ENCODE results near the gene NHLH1. TPM values are rescaled to one million over a fixed set of nuclear protein-coding genes. Genes with fewer than 3 reads are reported as not detected.
A peak's percentile ranks its signal among the peaks of the same experiment; 100 is the strongest.

The NHLH1 gene
- total RNA-seq, 1 donor, result not detected

DNA sequence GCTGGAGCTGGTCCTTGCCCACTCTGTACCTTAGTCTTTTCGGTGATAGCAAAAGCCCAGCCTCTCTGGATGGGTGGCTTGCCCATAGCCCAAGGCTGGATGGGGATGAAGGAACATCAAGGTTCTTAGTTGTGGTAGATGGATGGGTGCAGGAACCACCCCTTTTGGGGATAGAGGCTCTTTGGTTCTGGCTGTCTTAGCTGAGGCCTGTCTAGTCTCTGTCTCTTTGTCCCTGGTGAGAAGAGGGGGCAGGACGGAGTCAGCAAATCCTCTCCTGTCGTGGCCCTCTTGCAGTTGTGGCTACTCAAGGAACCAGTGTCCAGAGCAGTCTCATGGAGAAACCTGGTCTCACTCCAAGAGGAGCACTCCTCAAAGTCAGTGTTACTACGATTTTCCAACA is 42.0 kb downstream of the NHLH1 start:
- no peak for DNase-seq (ENCODE audit: low read depth)
- TF ChIP-seq, protein P1, sequence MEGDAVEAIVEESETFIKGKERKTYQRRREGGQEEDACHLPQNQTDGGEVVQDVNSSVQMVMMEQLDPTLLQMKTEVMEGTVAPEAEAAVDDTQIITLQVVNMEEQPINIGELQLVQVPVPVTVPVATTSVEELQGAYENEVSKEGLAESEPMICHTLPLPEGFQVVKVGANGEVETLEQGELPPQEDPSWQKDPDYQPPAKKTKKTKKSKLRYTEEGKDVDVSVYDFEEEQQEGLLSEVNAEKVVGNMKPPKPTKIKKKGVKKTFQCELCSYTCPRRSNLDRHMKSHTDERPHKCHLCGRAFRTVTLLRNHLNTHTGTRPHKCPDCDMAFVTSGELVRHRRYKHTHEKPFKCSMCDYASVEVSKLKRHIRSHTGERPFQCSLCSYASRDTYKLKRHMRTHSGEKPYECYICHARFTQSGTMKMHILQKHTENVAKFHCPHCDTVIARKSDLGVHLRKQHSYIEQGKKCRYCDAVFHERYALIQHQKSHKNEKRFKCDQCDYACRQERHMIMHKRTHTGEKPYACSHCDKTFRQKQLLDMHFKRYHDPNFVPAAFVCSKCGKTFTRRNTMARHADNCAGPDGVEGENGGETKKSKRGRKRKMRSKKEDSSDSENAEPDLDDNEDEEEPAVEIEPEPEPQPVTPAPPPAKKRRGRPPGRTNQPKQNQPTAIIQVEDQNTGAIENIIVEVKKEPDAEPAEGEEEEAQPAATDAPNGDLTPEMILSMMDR (IDR thresholded peaks at IDR 0.05; ENCODE audit: insufficient read depth, low read length), result no peak

DNA sequence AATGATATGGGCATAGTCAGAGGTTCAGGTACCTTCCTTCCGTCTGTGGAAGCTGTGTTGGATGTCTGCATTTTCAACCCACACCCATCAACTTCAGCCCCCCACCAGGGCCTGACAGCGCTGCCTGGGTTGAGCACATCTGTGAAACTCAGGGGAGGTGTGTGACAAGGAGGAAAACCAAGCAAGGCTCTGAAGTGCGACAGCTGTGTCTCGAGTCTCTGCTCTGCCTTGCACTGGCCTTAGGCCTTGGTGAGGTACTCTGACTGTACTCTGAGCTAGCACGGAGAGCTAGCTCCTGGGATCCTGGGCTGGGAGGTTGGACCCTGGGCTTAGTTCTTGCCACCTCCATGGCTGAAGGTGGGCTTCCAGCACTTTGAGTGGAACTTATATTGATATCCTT is 42.6 kb downstream of the NHLH1 start:
- TF ChIP-seq, protein P1 (IDR thresholded peaks at IDR 0.05; ENCODE audit: insufficient read depth, low read length), result no peak
- no peak overlapping the region for H3K4me3 ChIP-seq (ENCODE audit: low read depth, low read length)
- DNase-seq (ENCODE audit: low read depth), result no peak

More for the DNA sequence above, 42.0 kb downstream of the NHLH1 start:
- no peak overlapping the region for H3K4me3 ChIP-seq (ENCODE audit: low read depth, low read length)

DNA sequence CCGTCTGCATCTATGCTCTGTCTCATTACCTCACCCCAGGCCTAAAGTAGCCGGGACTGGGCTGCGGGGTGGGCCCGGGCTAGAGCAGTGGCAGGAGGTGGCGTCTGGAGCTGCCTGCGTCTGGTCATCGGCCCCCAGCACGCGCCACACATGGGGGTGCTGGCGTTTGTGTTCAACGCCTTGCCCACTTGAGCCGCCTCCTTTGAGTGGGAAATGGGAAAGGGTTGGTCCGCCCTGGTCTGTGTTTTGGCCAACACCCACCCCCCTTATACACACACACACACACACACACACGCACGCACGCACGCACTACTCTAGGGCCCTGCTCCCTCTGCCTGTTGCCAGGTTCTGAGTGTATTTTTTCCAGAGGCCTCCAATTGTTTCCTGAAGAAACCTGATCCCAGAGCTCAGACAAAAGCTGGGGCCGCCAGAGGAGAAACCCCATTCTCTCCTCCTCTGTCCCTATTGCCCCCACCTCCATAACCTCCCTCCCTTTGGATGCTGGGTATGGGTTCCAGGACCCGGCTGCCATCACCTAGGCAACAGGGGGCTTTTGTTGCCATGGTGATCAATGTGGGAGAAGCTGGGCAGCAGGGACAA is 43.6 kb downstream of the NHLH1 start:
- DNase-seq (ENCODE audit: low read depth), result peak; percentile 33
- no peak overlapping the region for H3K4me3 ChIP-seq (ENCODE audit: low read depth, low read length)
- TF ChIP-seq, protein P1 (IDR thresholded peaks at IDR 0.05; ENCODE audit: insufficient read depth, low read length), result no peak

DNA sequence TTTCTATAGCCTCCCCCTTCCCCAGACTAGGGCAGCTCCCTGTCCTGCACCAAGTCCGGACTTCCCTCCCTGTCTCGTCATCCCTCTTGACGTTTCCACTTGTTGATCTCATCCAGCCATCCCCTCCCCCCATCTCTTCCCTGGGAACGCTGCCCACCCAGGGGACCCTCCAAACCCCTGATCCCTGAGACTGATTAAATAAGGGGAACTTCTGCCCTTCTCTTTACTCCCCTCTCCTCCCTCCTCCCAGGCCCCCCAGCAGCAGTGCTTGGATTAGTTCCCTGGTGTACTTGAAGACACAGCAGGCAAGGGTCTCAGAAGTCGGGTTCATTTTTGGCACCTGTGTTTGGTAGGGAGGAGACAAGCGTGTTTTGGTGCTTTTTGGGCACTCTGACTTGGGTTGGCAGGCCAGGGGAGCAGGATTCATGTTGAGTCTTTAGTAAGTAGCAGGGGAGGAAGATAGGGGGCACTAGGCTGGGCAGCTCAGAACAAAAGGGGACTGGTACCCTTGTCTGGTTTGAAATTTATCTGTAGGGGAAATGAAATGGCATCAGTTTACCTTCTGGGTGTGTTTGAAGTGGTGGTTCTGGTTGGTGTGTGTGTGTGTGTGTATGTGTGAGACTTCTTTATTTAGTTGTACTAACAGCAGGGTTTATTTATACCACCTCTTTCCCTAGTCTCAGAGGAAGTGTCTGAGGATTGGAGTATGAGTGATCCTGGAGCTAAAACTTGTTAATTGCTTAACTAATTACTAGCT is 44.6 kb downstream of the NHLH1 start:
- H3K4me3 ChIP-seq (ENCODE audit: low read depth, low read length), result no peak overlapping the region
- no peak for DNase-seq (ENCODE audit: low read depth)
- TF ChIP-seq, protein P1 (IDR thresholded peaks at IDR 0.05; ENCODE audit: insufficient read depth, low read length), result no peak

DNA sequence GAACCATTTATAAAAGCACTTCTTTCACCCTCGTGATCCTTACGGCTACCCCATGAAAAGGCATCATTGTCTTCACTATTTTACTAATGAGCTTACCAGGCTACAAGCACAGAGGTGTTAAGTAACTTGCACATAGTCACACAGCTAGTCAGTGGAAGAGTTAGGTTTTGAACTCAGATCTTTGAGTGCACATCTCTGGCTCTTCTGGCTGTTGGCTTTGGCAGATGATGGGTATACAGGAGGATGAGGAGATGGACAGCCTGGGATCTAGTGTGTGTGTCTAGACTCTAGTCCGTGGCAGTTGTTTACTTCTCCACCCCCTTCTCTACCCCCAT is 45.1 kb downstream of the NHLH1 start:
- TF ChIP-seq, protein P1 (IDR thresholded peaks at IDR 0.05; ENCODE audit: insufficient read depth, low read length), result no peak
- DNase-seq (ENCODE audit: low read depth), result no peak
- no peak overlapping the region for H3K4me3 ChIP-seq (ENCODE audit: low read depth, low read length)

DNA sequence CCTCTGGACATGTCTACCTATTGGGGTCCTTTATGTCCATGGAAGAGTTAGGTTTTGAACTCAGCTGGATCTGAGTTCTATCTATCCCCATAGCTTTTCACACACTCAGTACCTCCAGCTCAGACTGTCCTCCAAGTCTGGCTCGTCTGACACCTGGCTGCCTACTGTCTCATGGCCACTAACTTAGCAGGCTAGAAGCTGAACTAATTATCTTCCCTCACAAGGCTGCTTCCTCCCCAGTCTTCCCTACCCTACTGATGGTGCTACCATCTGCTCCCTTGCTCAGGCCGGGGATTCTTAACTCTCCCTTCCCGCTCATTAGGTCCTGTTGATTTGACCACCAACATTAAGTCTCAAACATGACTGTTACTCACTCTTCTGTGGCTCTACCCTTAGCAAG is 46.8 kb downstream of the NHLH1 start:
- TF ChIP-seq, protein P1 (IDR thresholded peaks at IDR 0.05; ENCODE audit: insufficient read depth, low read length), result no peak
- H3K4me3 ChIP-seq (ENCODE audit: low read depth, low read length), result no peak overlapping the region
- DNase-seq (ENCODE audit: low read depth), result no peak
